WTC11 (cell line): Measurements from ENCODE around the gene KIRREL3.

Experiments used
- CTCF ChIP-seq: fragments of 200-600 bp; IDR thresholded peaks from 2 replicates; pipeline ENCODE4 v1.8.0; 2022; ENCODE audit warnings: antibody characterized with exemption
- ZBTB21 ChIP-seq: sonication (generic); formaldehyde crosslinking; IDR thresholded peaks from 2 replicates; pipeline ENCODE4 v1.8.1; 2023; ENCODE audit warnings: mild to moderate bottlenecking, missing genetic modification reagents, borderline replicate concordance

- TF ChIP-seq ZBTB21 (CRISPR knock-in tag) (no peak), CTCF (no peak)
Measured at GRCh38 chr11:127039591-127039990, 39.0 kb upstream of the KIRREL3 start.
